ENCODE measurements around the gene CSNK1G3.

DNA sequence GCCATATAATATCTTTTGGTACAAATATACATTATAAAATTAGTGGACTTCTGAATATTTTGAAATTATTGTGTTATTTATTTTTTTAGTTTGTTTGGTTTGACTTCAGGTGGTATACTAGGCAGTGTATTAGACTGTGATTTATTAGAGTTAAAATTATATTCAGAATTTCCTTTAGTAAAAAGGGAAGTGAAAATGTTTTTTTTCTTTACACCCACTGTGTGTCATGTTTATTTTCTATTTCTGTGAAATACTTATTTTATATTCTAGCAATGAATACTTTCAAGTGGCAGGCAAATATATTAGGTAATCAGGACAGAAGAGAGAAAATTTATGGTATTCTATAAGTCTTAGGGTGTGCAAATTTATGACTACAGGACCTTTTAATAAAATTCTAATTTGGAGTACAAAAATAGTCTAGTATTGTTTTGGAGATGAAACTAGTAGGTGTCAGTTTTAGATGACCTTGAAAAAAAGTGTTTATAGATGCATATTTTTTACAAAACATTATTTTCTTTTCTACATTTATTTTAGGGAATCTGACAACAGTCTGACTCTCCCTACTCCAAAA, 8.8 kb downstream of the CSNK1G3 start:
- TF ChIP-seq EZH2 (IDR thresholded peaks at IDR 0.05; ENCODE audit: low read depth, unreplicated experiment) (no peak), ZNF331 (CRISPR knock-in tag; IDR thresholded peaks at IDR 0.05; ENCODE audit: low read depth) (no peak)
- TF ChIP-seq, protein P1, sequence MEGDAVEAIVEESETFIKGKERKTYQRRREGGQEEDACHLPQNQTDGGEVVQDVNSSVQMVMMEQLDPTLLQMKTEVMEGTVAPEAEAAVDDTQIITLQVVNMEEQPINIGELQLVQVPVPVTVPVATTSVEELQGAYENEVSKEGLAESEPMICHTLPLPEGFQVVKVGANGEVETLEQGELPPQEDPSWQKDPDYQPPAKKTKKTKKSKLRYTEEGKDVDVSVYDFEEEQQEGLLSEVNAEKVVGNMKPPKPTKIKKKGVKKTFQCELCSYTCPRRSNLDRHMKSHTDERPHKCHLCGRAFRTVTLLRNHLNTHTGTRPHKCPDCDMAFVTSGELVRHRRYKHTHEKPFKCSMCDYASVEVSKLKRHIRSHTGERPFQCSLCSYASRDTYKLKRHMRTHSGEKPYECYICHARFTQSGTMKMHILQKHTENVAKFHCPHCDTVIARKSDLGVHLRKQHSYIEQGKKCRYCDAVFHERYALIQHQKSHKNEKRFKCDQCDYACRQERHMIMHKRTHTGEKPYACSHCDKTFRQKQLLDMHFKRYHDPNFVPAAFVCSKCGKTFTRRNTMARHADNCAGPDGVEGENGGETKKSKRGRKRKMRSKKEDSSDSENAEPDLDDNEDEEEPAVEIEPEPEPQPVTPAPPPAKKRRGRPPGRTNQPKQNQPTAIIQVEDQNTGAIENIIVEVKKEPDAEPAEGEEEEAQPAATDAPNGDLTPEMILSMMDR (conservative IDR thresholded peaks at IDR 0.05; ENCODE audit: low read depth in 2 of 2): no peak
